Pancreas (tissue), 10 donors: ENCODE measurements around the gene ABLIM2. TPM values are rescaled to one million over a fixed set of nuclear protein-coding genes. Genes with fewer than 3 reads are reported as not detected.
A peak's percentile ranks its signal among the peaks of the same experiment; 100 is the strongest.

ENCODE experiments used
- ATAC-seq, 4 donors: fragments of 200-7000 bp; cut with Tn5 transposase; one replicate each; pipeline versions ENCODE4 v1.8.0 to v1.9.1; 2020; ENCODE audit warnings: mild to moderate bottlenecking in 4 of 4, moderate library complexity in 4 of 4
- DNase-seq, 6 donors: peaks; one replicate each; pipeline ENCODE4 v3.0.0-alpha.2; 2020
- FAIRE-seq: peaks from 2 replicates; lab custom pipeline; 2012; peaks lifted over from hg19 to GRCh38; lab: Jason Lieb, UNC
- H3K27ac ChIP-seq, 4 donors: fragments of 200-600 bp; sonication (generic); 1 replicate in 3 of 4; 2 replicates in 1 of 4; pipeline versions ENCODE4 v1.5.0 to v1.8.0; 2020
- H3K27me3 ChIP-seq, 4 donors: fragments of 200-600 bp; one replicate each; pipeline ENCODE4 v1.8.0; 2021
- H3K36me3 ChIP-seq, 3 donors: fragments of 200-600 bp; sonication (generic) in 1 of 3; one replicate each; pipeline versions ENCODE4 v1.5.0 to v1.8.0; 2020 to 2021
- H3K4me1 ChIP-seq, 3 donors: fragments of 200-600 bp; one replicate each; pipeline ENCODE4 v1.8.0; 2021
- H3K4me3 ChIP-seq, 4 donors: fragments of 200-600 bp; sonication (generic) in 2 of 4; one replicate each; pipeline versions ENCODE4 v1.5.0 to v1.8.0; 2020 to 2021
- H3K9me3 ChIP-seq, 4 donors: fragments of 200-600 bp; one replicate each; pipeline ENCODE4 v1.8.0; 2021
- CTCF ChIP-seq, 4 donors: fragments of 200-600 bp; sonication (generic) in 3 of 4; IDR thresholded peaks; one replicate each; pipeline versions ENCODE4 v1.5.0 to v1.8.0; 2021; ENCODE audit warnings: antibody characterized with exemption in 4 of 4
- WGBS, 2 donors: extraction: QIAGEN DNeasy Blood & Tissue Kit; methylation state at CpG; one replicate each; pipeline ENCODE4 v1.1.7; 2013; 5-methylcytosine and 5-hydroxymethylcytosine counted together
- intact Hi-C, 3 donors: fragments of 100-400 bp; cut with DNase I; formaldehyde crosslinking; loops; one replicate each; pipeline versions ENCODE4 v1.11.1 to v1.14.2; 2022
- polyA plus RNA-seq, 2 donors: library from polyadenylated mRNA; stranded (reverse); fragments of 200-250 nt; gene quantifications; one replicate each; pipeline ENCODE4 v1.2.3, GENCODE V29; 2013
- total RNA-seq, 6 donors: library from RNA; stranded (reverse); fragmentation: NEBNext Ultra II Directional in 4 of 6; extraction: Animal tissue kit (Norgen Biotek cat#: 25700) in 4 of 6; gene quantifications; one replicate each; pipeline versions ENCODE4 v1.2.1 to v1.2.4, GENCODE V29; 2021 to 2023
- donor health status: healthy with polysubstance abuse.
- donor health status: DM: no; HTN: no; CAD: no; lungs with moderate emphysema.
- donor health status: DM: no; HTN: no; CAD: no.
- donor health status: control.
- donor health status: control.
- donor health status: Bipolar disorder and iron deficiency.
- donor health status: DM: yes; HTN: yes; CAD: no.
- donor health status: DM: no; HTN: no; CAD: no.
- donor health status: DM: no; HTN: no; CAD: no.
- donor health status: DM: yes; HTN: yes; CAD: no.

Gene ABLIM2
- total and polyA plus RNA-seq, 8 donors = 4.3 to 13.1 (median 6.6) TPM

GRCh38 chr4:8149664-8150063 is 8.9 kb downstream of the ABLIM2 start:
- TF ChIP-seq CTCF (IDR thresholded peaks at IDR 0.05) = no peak
- 78 to 88% methylated on average over 7 of the region's 7 CpGs for WGBS, 2 donors
- DNase-seq (peak in 1 of 6 donors; percentile 34), FAIRE-seq (no peak), ATAC-seq (no peak)
- no peaks in the 10 kb centered on the region for H3K9me3 ChIP-seq
- H3K27me3 ChIP-seq = no peaks in the 10 kb centered on the region
- H3K4me1 ChIP-seq = peaks cover 0 to 12% (median 12%) of the 10 kb centered on the region in 3 donors
- no peaks in the 10 kb centered on the region for H3K36me3 ChIP-seq
- intact Hi-C loops = no loop called here
- no peak overlapping the region for H3K27ac ChIP-seq
- H3K4me3 ChIP-seq = no peak overlapping the region

GRCh38 chr4:8148785-8149435 is 9.7 kb downstream of the ABLIM2 start:
- Histone ChIP-seq H3K9me3 (no peaks in the 10 kb centered on the region), H3K27ac (no peak overlapping the region), H3K27me3 (no peaks in the 10 kb centered on the region), H3K36me3 (no peaks in the 10 kb centered on the region), H3K4me3 (no peak overlapping the region), H3K4me1 (peaks cover 0 to 15% (median 13%) of the 10 kb centered on the region in 3 donors)
- no peak for FAIRE-seq
- no peak for ATAC-seq
- WGBS, 2 donors = 94 to 96% methylated on average over 14 of the region's 14 CpGs
- intact Hi-C loops = no loop called here
- peak in 2 of 6 donors; percentile 18 to 66 for DNase-seq
- TF ChIP-seq CTCF (IDR thresholded peaks at IDR 0.05) = no peak

GRCh38 chr4:8148159-8148558 is 10.5 kb downstream of the ABLIM2 start:
- Histone ChIP-seq H3K27me3 (no peaks in the 10 kb centered on the region), H3K27ac (no peak overlapping the region), H3K4me1 (peaks cover 0 to 15% (median 13%) of the 10 kb centered on the region in 3 donors), H3K36me3 (no peaks in the 10 kb centered on the region), H3K9me3 (no peaks in the 10 kb centered on the region), H3K4me3 (no peak overlapping the region)
- WGBS, 2 donors = 94 to 96% methylated on average over 13 of the region's 13 CpGs
- DNase-seq = peak in 2 of 6 donors; percentile 18 to 51
- no peak for ATAC-seq
- no peak for FAIRE-seq
- no peak for TF ChIP-seq CTCF (IDR thresholded peaks at IDR 0.05)
- intact Hi-C loops = no loop called here

GRCh38 chr4:8147231-8147970 is 11.2 kb downstream of the ABLIM2 start:
- Histone ChIP-seq H3K27me3 (no peaks in the 10 kb centered on the region), H3K9me3 (no peaks in the 10 kb centered on the region), H3K4me1 (peaks cover 0 to 15% (median 13%) of the 10 kb centered on the region in 3 donors), H3K4me3 (no peak overlapping the region), H3K36me3 (no peaks in the 10 kb centered on the region), H3K27ac (no peak overlapping the region)
- no peak for TF ChIP-seq CTCF (IDR thresholded peaks at IDR 0.05)
- ATAC-seq (no peak), DNase-seq (peak in 1 of 6 donors; percentile 5), FAIRE-seq (no peak)
- 85 to 90% methylated on average over 19 of the region's 19 CpGs for WGBS, 2 donors
- intact Hi-C loops = no loop called here
